Aorta (tissue), 5 donors: ENCODE measurements around the gene KRABD2.
"Not testable (repeated sequence)": the region's sequence is repeated elsewhere in the genome, so short reads cannot be mapped to it uniquely, and the experiment has no call there.

Experiments used
- ATAC-seq: fragments of 200-7000 bp; cut with Tn5 transposase; one replicate; pipeline ENCODE4 v1.9.1; 2022; ENCODE audit warnings: moderate library complexity; ENCODE audit not compliant: low FRiP score
- DNase-seq, 2 donors: peaks; one replicate each; pipeline ENCODE4 v3.0.0-alpha.2; 2020
- H3K27ac ChIP-seq, 2 donors: one replicate each; pipeline ENCODE4 v1.5.1; 2013; ENCODE audit warnings: low read length in 2 of 2, mild to moderate bottlenecking in 2 of 2, moderate library complexity in 2 of 2, control low read depth in 1 of 2, inconsistent platforms in 1 of 2, low read depth in 1 of 2
- H3K27me3 ChIP-seq, 2 donors: one replicate each; pipeline ENCODE4 v1.6.1; 2013; ENCODE audit warnings: control low read depth in 1 of 2, low read length in 1 of 2, mild to moderate bottlenecking in 1 of 2, moderate library complexity in 1 of 2; ENCODE audit not compliant: insufficient read depth in 2 of 2, control insufficient read depth in 1 of 2
- H3K36me3 ChIP-seq, 2 donors: one replicate each; pipeline ENCODE4 v1.6.1; 2013; ENCODE audit warnings: control low read depth in 1 of 2, low read length in 1 of 2, mild to moderate bottlenecking in 1 of 2; ENCODE audit not compliant: insufficient read depth in 2 of 2, control insufficient read depth in 1 of 2
- H3K4me1 ChIP-seq, 2 donors: one replicate each; pipeline ENCODE4 v1.6.1; 2013; ENCODE audit warnings: low read length in 2 of 2, control low read depth in 1 of 2, mild to moderate bottlenecking in 1 of 2, moderate library complexity in 1 of 2; ENCODE audit not compliant: insufficient read depth in 2 of 2, control insufficient read depth in 1 of 2
- H3K4me3 ChIP-seq, 2 donors: one replicate each; pipeline ENCODE4 v1.5.1; 2013; ENCODE audit warnings: low read length in 2 of 2, control low read depth in 1 of 2, mild to moderate bottlenecking in 1 of 2
- H3K9me3 ChIP-seq: one replicate; pipeline ENCODE4 v1.6.1; 2013; ENCODE audit warnings: mild to moderate bottlenecking, low read length; ENCODE audit not compliant: control insufficient read depth
- WGBS, 2 donors: extraction: QIAGEN DNeasy Blood & Tissue Kit; methylation state at CpG; one replicate each; pipeline ENCODE4 v1.1.7; 2013; 5-methylcytosine and 5-hydroxymethylcytosine counted together
- intact Hi-C, 2 donors: fragments of 100-400 bp; cut with DNase I; formaldehyde crosslinking; loops; one replicate each; pipeline versions ENCODE4 v1.14.2 to v1.15.0; 2022
- donor health status: healthy with polysubstance abuse.
- donor health status: Bipolar disorder and iron deficiency.
- donor health status: DM: no; HTN: no; CAD: no.
- donor health status: DM: no; HTN: no; CAD: no.
- donor health status: DM: yes; HTN: yes; CAD: no.

Gene KRABD2

GRCh38 chr17:8360751-8361150 is 15.8 kb downstream of the KRABD2 start:
- WGBS, 2 donors: 59 to 61% methylated on average over 3 of the region's 3 CpGs

GRCh38 chr17:8360260-8360659 is 16.2 kb downstream of the KRABD2 start:
- 60 to 61% methylated on average over 3 of the region's 3 CpGs for WGBS, 2 donors

More at GRCh38 chr17:8360751-8361150, 15.8 kb downstream of the KRABD2 start:
- intact Hi-C loops: no loop called here
- Histone ChIP-seq H3K9me3 (no peaks in the 10 kb centered on the region), H3K27me3 (no peaks in the 10 kb centered on the region), H3K4me3 (no peak overlapping the region), H3K36me3 (no peaks in the 10 kb centered on the region), H3K4me1 (no peaks in the 10 kb centered on the region), H3K27ac (no peak overlapping the region)
- ATAC-seq (no peak), DNase-seq (no peak)

GRCh38 chr17:8359769-8360168 is 16.7 kb downstream of the KRABD2 start:
- Histone ChIP-seq H3K4me3 (no peak overlapping the region), H3K36me3 (no peaks in the 10 kb centered on the region), H3K9me3 (no peaks in the 10 kb centered on the region), H3K4me1 (no peaks in the 10 kb centered on the region), H3K27me3 (no peaks in the 10 kb centered on the region), H3K27ac (no peak overlapping the region)
- ATAC-seq: no peak
- 68 to 82% methylated on average over 5 of the region's 5 CpGs for WGBS, 2 donors
- intact Hi-C loops: no loop called here
- no peak for DNase-seq

More at GRCh38 chr17:8360260-8360659, 16.2 kb downstream of the KRABD2 start:
- Histone ChIP-seq H3K36me3 (no peaks in the 10 kb centered on the region), H3K4me1 (no peaks in the 10 kb centered on the region), H3K27me3 (no peaks in the 10 kb centered on the region), H3K9me3 (no peaks in the 10 kb centered on the region), H3K27ac (no peak overlapping the region), H3K4me3 (no peak overlapping the region)
- intact Hi-C loops: no loop called here
- ATAC-seq (no peak), DNase-seq (no peak)

- ATAC-seq: no peak
- Histone ChIP-seq H3K9me3 (no peaks in the 10 kb centered on the region), H3K27me3 (no peaks in the 10 kb centered on the region), H3K4me1 (no peaks in the 10 kb centered on the region), H3K4me3 (no peak overlapping the region), H3K36me3 (no peaks in the 10 kb centered on the region), H3K27ac (no peak overlapping the region)
- no peak for DNase-seq
- 94 to 96% methylated on average over 3 of the region's 3 CpGs for WGBS, 2 donors
- intact Hi-C loops: no loop called here
These were observed 18.6 kb downstream of the KRABD2 start for GRCh38 chr17:8357910-8358309.

- intact Hi-C loops: no loop called here
- Histone ChIP-seq H3K4me3 (no peak overlapping the region), H3K36me3 (no peaks in the 10 kb centered on the region), H3K27me3 (no peaks in the 10 kb centered on the region), H3K9me3 (no peaks in the 10 kb centered on the region), H3K27ac (no peak overlapping the region), H3K4me1 (no peaks in the 10 kb centered on the region)
- ATAC-seq (no peak), DNase-seq (no peak)
- 75 to 77% methylated on average over 8 of the region's 8 CpGs for WGBS, 2 donors
These were observed 22.3 kb downstream of the KRABD2 start for GRCh38 chr17:8354236-8354635.

GRCh38 chr17:8353736-8354135 is 22.8 kb downstream of the KRABD2 start:
- intact Hi-C loops: no loop called here
- no peak overlapping the region for H3K27ac ChIP-seq
- no peak for ATAC-seq
- WGBS, 2 donors: 83 to 87% methylated on average over 7 of the region's 7 CpGs
- H3K4me3 ChIP-seq: no peak overlapping the region
- no peaks in the 10 kb centered on the region for H3K9me3 ChIP-seq
- no peaks in the 10 kb centered on the region for H3K36me3 ChIP-seq
- H3K27me3 ChIP-seq: no peaks in the 10 kb centered on the region
- DNase-seq: no peak
- no peaks in the 10 kb centered on the region for H3K4me1 ChIP-seq

GRCh38 chr17:8350339-8350738 is 26.2 kb downstream of the KRABD2 start:
- Histone ChIP-seq H3K27me3 (no peaks in the 10 kb centered on the region), H3K4me1 (no peaks in the 10 kb centered on the region), H3K4me3 (no peak overlapping the region), H3K36me3 (no peaks in the 10 kb centered on the region), H3K9me3 (no peaks in the 10 kb centered on the region), H3K27ac (no peak overlapping the region)
- intact Hi-C loops: no loop called here
- ATAC-seq (no peak), DNase-seq (no peak)
- 81% methylated on average over 7 of the region's 7 CpGs for WGBS, 2 donors

- ATAC-seq, H3K36me3 ChIP-seq, DNase-seq, H3K4me1 ChIP-seq, H3K27me3 ChIP-seq, H3K27ac ChIP-seq, intact Hi-C loops, H3K9me3 ChIP-seq, H3K4me3 ChIP-seq: not testable (repeated sequence)
- WGBS, 2 donors: 30 to 44% methylated on average over 17 to 25 of the region's 25 CpGs
These were observed 29.5 kb downstream of the KRABD2 start for GRCh38 chr17:8347001-8347400.

GRCh38 chr17:8345951-8346665 is 30.4 kb downstream of the KRABD2 start:
- Histone ChIP-seq H3K27me3 (no peaks in the 10 kb centered on the region), H3K27ac (no peak overlapping the region), H3K4me3 (no peak overlapping the region), H3K9me3 (no peaks in the 10 kb centered on the region), H3K36me3 (no peaks in the 10 kb centered on the region), H3K4me1 (no peaks in the 10 kb centered on the region)
- WGBS, 2 donors: 71 to 72% methylated on average over 5 of the region's 5 CpGs
- intact Hi-C loops: no loop called here
- ATAC-seq (no peak), DNase-seq (no peak)
